Measurements from ENCODE around the gene CAMKK1. TPM values are rescaled to one million over a fixed set of nuclear protein-coding genes. Genes with fewer than 3 reads are reported as not detected.
A peak's percentile ranks its signal among the peaks of the same experiment; 100 is the strongest.

Gene CAMKK1
- total and polyA plus RNA-seq, 9 donors: 2.8 to 15.1 (median 7.1) TPM

DNA sequence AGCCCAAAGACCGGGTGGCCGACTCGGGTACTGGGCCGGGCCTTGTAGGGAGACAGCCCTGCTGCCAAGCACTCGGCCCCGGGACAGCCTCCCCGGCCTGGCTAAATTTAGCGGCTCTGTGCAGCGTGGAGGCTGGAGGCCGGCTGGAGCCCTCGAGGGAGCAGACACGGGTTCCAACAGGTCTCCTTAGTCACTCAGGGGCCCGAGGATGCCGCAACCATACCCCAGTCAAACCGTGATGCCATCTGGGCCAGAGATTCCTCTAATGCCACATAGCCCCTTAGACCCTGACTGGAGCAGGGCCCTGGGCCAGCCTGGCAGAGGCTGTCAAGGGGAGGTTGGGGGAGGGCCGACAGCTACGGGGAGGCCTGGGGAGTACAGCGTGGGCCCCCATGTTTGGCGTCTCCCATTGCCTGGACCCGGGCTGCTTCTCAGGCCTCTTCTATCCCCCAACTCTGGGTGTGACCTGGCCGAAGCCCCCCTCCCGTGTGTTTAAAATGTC is 26.3 kb upstream of the CAMKK1 start:
- Histone ChIP-seq H3K4me3 (no peak overlapping the region), H3K27ac (peak overlapping the region; percentile 30 to 57), H3K9me3 (no peaks in the 10 kb centered on the region), H3K27me3 (no peaks in the 10 kb centered on the region), H3K4me1 (ENCODE audit: insufficient read depth) (peaks cover 12% of the 10 kb centered on the region), H3K36me3 (no peaks in the 10 kb centered on the region)
- WGBS, 3 donors: 76 to 89% (median 84%) methylated on average over 20 to 22 of the region's 22 CpGs
- TF ChIP-seq EP300 (IDR thresholded peaks at IDR 0.05) (no peak), POLR2A (IDR thresholded peaks at IDR 0.05) (no peak)
- TF ChIP-seq, protein P1, sequence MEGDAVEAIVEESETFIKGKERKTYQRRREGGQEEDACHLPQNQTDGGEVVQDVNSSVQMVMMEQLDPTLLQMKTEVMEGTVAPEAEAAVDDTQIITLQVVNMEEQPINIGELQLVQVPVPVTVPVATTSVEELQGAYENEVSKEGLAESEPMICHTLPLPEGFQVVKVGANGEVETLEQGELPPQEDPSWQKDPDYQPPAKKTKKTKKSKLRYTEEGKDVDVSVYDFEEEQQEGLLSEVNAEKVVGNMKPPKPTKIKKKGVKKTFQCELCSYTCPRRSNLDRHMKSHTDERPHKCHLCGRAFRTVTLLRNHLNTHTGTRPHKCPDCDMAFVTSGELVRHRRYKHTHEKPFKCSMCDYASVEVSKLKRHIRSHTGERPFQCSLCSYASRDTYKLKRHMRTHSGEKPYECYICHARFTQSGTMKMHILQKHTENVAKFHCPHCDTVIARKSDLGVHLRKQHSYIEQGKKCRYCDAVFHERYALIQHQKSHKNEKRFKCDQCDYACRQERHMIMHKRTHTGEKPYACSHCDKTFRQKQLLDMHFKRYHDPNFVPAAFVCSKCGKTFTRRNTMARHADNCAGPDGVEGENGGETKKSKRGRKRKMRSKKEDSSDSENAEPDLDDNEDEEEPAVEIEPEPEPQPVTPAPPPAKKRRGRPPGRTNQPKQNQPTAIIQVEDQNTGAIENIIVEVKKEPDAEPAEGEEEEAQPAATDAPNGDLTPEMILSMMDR (IDR thresholded peaks at IDR 0.05): no peak
- DNase-seq: no peak
- intact Hi-C loops (cut with DNase I): loop anchor here in 2 of 4 donors (10.0 kb wide), 2 partner anchors 54 to 86 kb away; no protein-coding TSS in a partner anchor

DNA sequence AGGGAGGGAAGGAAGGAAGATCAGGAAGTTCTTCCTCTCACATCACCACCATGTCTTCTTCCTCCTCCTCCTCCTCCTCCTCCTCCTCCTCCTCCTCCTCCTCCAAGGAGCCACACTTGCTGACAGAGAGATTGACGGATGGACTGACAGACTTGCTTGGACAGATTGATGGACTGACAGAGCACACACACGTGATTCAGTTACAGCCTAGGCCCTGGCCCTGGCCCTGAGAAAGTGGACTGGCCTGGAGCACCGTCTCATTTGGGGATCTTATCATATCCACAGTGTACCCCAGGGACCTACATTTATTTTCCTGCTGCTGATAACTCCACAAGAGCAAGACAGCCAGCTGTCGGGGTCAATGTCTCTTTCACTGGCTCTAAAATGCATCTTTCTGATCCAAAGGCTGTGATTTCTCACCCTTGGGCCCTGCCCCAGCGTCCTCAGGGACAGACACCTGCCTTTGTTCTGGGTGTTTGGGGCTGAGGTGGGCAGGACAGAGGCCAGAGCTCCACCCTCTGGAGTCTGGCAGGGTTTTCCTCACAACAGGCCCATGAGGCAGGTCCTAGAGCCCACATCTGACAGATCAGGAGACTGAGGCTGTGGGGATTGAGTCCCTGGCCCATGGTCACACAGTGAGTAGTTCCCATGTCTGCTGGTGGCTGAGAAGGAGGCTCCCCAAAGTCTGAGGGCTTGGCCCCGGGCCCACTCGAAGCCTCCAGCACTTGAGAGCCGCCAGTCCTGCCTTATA is 25.7 kb upstream of the CAMKK1 start:
- peak overlapping the region; percentile 14 to 57 for H3K27ac ChIP-seq
- no peaks in the 10 kb centered on the region for H3K9me3 ChIP-seq
- TF ChIP-seq POLR2A (IDR thresholded peaks at IDR 0.05) (no peak), EP300 (IDR thresholded peaks at IDR 0.05) (no peak)
- TF ChIP-seq, protein P1 (IDR thresholded peaks at IDR 0.05): no peak
- H3K4me1 ChIP-seq (ENCODE audit: insufficient read depth): peaks cover 12% of the 10 kb centered on the region
- intact Hi-C loops (cut with DNase I): loop anchor here in 2 of 4 donors (10.0 kb wide), 2 partner anchors 54 to 86 kb away; no protein-coding TSS in a partner anchor
- WGBS, 3 donors: 69 to 73% (median 73%) methylated on average over 8 of the region's 8 CpGs
- no peak for DNase-seq
- H3K36me3 ChIP-seq: no peaks in the 10 kb centered on the region
- H3K4me3 ChIP-seq: no peak overlapping the region
- no peaks in the 10 kb centered on the region for H3K27me3 ChIP-seq

DNA sequence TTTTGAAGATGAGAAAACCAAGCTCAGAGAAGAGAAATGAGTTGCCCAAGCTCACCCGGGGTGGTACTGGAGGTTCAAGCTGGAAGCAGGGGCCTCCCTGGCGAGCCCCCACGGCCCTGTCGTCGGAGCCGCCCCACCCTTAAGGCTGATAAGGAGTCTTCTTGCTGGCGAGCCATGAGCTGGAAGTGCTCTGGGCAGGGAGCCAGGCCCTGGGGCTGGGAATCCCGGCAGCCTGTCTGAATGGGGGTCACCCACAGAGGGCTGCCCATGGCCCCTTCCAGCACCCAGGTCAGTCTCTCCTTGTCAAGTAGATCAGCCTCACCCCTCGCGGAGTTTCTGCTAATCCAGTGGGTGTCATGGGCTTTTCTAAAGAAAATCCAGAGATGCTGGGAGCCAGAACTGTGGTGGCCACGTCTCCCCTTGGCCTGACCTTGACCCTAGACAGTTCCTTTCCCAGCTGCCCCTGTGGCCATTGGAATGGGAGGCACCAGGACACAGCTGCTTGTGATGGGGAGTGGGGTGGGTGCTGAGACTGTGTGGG is 24.6 kb upstream of the CAMKK1 start:
- H3K9me3 ChIP-seq: no peaks in the 10 kb centered on the region
- H3K36me3 ChIP-seq: no peaks in the 10 kb centered on the region
- WGBS, 3 donors: 13% methylated on average over 8 to 11 of the region's 11 CpGs
- intact Hi-C loops (cut with DNase I): loop anchor here in 2 of 4 donors (10.0 kb wide), 2 partner anchors 53 to 87 kb away; no protein-coding TSS in a partner anchor
- peak; percentile 80 to 89 (median 85) for DNase-seq
- peak overlapping the region; percentile 22 to 42 for H3K27ac ChIP-seq
- peaks cover 12% of the 10 kb centered on the region for H3K4me1 ChIP-seq (ENCODE audit: insufficient read depth)
- TF ChIP-seq, protein P1 (IDR thresholded peaks at IDR 0.05): no peak
- TF ChIP-seq EP300 (IDR thresholded peaks at IDR 0.05) (no peak), POLR2A (IDR thresholded peaks at IDR 0.05) (no peak)
- no peaks in the 10 kb centered on the region for H3K27me3 ChIP-seq
- no peak overlapping the region for H3K4me3 ChIP-seq

DNA sequence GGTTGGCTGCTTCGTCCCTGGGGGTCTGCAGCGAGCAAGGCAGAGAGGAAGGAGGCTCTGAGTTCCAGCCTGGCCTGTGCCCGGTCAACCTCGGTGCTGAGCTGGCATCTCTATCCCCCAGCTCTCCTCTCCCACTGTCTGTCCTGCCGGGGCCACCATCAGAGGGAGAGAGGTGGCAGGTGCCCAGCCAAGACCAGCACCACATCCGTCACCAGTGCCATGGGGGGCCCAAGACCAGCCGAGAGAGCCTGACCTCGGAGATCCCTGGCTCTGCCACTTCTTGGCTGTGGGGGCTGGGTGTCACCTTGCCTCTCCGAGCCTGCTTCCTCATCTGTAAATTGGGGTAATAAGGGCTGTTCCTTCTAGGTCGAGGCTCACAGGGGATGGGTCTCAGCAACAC is 24.0 kb upstream of the CAMKK1 start:
- WGBS, 3 donors: 73 to 88% (median 85%) methylated on average over 8 to 10 of the region's 10 CpGs
- Histone ChIP-seq H3K4me1 (ENCODE audit: insufficient read depth) (peaks cover 12% of the 10 kb centered on the region), H3K27ac (peak overlapping the region; percentile 22 to 42), H3K4me3 (no peak overlapping the region), H3K36me3 (no peaks in the 10 kb centered on the region), H3K27me3 (no peaks in the 10 kb centered on the region), H3K9me3 (no peaks in the 10 kb centered on the region)
- no peak for DNase-seq
- TF ChIP-seq EP300 (IDR thresholded peaks at IDR 0.05) (no peak), POLR2A (IDR thresholded peaks at IDR 0.05) (no peak)
- TF ChIP-seq, protein P1 (IDR thresholded peaks at IDR 0.05): no peak
- intact Hi-C loops (cut with DNase I): loop anchor here in 2 of 4 donors (10.0 kb wide), 2 partner anchors 52 to 88 kb away; no protein-coding TSS in a partner anchor

Data from ovary (tissue), 9 donors.